HG02610 (cell line): ENCODE measurements around the gene STMND1.

Experiments
- ATAC-seq: cut with Tn5 transposase; IDR thresholded peaks from one replicate; pipeline ENCODE4 v1.9.1; 2021; ENCODE audit warnings: mild to moderate bottlenecking, moderate library complexity; ENCODE audit not compliant: unreplicated experiment

The STMND1 gene

DNA sequence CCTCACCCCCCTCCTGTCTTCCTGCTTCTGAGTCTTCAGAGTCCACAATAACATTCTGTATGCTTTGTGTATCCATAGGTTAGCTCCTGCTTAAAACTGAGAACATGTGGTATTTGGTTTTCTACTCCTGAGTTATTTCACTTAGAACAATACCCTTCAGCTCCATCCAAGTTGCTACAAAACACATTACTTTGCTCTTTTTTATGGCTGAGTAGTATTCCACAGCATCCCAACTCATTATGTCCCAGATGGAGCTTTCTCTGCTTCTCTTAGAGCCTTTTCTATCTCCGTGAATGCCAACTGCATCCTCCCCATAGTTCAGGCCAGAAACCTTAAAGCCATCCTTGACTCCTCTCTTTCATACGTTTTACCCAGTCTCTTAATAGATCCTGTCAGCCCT lies 55.8 kb downstream of the STMND1 start:
- no peak for ATAC-seq

DNA sequence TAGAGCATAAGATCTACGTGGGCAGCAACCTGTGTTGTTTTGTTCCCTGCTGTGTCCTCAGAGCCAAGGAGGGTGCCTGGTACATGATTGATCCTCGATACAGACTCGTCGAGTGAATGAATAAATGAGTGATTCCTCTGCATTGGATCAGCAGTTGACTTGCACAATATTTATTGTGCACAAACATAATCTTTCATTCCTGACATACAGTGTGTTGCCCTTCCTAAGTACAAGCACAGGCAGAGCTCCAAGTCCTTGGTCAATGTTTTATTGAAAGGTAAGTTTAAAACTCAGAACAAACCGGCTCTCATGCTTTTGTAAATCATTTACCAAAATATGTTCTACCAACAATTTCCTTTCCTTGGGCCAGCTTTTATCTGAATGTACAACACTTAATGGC lies 57.4 kb downstream of the STMND1 start:
- ATAC-seq = no peak

DNA sequence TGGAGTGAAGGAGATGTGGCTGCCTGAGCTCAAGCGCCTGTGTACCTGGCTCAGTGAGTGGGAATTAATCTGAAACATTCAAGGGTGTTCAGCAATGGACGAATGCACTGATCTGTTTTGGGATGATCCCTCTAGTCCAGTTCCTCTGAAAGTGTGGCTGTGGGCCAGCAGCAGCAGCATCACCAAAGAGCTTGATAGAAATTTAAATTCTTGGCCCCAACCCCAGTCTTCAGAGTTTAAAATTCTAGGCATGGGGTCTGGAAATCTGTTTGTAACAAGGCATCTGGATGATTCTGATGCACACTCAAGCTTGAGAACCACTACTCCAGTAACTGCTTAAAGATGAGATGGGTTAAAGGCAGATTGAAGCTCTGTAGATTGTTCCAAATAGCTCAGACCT lies 59.2 kb downstream of the STMND1 start:
- ATAC-seq = no peak

DNA sequence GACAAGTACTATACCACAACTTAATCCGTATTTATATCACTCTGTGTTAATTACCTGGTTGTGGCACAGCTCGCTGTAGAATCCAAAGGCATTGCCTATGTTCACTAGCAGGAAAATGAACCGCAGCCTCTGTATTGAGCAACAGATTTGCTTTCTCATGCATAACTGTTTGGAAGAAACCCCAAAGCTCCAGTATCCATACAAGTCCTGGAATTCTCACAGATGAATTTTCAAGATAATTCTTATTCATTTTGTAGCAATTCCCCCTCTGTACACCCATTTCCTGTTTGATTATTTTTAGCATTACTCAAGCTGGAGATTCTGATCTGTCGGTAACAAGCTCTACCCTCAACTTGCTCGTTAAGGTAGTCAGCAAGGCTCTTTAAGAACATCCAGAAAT lies 63.5 kb downstream of the STMND1 start:
- ATAC-seq = no peak

DNA sequence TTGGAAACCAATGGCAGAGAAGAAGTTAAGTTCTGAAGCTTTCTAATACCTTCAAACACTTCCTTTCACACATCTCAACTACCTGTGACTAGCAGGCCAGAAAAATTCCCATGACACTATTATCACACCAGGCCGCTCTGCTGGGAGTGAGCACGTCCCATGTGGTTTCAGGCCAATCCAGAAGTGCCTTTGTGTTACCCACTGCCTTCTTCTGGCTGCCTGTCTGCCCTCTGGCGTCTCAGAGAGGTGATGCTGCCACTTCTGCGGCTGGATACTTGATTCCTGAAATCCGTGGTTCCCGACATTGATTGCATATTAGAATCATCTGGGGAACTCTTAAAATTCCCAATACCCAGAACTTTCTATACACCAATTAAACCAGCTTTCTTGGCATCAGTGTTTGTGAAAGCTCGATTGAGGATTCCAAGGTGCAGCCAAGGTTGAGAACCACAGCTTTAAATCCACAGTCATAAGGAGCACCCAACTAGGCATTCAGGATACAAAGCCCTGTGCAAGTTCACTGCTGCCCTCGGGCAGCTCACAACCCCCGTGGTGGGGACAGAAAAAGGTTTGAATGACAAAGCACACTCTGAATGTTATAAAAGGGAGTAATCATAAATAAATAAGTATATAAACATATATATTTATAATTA lies 65.6 kb downstream of the STMND1 start:
- no peak for ATAC-seq

DNA sequence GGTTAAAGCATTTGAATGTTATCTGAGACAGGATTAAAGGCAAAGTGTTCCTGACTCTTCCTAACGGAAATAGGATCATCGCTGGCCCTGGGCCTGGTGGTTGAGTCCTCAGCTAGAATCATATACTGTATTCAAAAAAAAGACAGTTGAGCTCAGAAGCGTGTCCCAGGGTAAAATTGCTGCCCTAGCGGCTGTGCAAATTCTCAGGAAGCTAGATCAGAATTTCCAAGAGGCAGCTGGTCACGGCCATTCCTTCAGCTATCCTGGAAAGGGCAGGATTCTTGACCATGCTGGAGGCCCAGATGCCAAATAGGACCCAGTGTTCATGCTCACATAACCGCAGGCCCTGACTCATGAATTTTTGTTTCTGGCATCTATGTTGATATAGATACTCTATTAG lies 67.4 kb downstream of the STMND1 start:
- no peak for ATAC-seq

DNA sequence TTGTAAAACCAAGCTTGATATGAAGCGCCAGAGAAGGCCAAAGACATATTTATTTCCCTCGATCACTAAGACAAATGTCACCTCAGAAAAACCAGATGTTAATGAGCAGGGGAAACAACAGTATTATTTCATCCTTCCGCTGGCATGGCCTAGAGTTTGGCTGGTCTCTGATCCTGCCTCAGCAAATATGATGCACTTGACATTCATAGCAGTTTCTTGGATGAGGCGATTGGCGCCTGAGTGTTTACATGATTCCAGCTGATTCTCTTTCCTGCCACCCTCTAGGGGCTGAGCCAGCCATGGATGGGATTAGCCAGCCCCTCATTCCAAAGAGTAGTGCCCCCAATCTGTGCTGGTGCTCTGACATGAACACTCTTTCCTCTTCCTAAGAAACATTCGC lies 67.9 kb downstream of the STMND1 start:
- ATAC-seq = no peak

DNA sequence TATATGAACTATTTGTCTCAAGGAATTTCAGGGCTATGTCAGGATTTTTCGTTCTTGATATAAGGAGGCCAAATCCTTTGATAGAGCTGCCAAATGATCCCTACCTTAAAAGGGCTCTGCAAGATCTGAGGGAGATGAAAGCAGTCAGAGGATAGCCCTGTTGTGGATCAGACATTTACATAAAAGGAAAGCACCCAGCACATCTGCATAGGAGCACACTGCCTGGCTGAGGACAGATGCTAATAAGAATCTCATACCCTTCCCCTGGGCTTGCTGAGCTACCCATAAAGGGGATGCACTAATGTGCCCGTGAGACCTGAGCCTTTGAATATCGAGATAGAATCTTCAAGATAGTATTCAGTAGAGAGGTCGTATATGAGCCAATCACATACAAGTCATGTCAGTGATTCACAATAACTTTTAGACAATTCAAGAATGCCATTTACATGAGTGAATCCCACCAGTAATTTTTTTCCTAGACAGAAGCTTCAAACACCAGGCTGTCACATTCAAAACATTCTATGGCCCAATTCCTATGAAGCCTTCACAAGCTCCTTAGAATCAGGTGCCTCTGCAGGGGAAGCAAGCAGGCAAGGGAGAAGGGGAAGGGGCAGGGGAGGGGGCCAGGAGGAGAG lies 71.1 kb downstream of the STMND1 start:
- ATAC-seq = no peak

DNA sequence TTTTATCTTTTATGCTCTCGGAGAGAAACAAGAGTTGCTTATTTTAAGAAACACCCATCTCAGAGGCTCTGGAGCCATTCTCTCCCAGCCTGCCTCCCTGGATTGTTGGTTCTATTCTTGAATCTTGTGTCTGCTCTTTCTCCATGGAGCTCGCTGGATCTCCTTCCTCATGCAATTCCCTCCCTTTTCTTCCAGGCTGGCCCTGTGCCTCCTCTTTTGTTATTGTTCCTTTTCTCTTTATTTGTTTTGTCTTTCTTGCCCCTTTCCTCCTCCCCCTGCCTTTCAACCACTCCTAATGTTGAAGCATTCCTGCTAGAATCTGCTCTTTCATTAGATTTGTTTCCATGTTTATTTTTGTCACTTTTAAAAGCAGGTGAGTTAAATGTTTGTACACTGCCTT lies 76.5 kb downstream of the STMND1 start:
- ATAC-seq = no peak

DNA sequence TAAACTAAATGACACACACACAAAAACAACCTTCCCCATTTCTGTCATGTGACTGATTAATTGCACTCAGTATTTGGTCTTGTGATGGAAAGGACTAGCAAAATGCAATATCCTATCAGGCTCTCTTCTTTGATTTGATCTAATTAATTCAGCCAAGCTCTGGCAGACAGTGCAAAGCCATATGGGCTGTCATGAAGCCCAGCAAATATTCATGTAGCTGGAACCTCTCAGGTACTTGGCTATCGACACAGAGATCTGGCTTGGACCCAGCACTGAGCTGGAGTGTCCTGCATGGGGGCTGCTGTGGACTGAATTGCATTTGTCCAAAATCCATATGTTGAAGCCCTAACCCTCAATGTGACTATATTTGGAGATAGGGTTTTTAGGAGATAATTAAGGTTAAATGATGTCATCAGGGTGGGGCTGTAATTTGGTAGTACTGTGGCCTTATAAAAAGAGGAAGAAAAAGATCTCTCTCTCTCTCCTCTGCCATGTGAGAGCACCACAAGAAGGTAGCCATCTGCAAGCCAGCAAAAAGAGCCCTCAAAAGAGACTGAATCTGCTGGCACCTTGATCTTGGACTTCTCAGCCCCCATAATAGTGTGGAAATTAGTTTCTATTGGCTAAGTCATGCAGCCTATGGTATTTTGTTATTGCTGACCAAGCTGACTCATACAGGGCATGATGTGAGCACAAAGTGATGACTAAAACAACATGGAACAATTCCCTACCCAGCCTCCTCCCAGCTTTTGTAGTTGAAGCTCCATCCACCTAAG lies 77.1 kb downstream of the STMND1 start:
- no peak for ATAC-seq

DNA sequence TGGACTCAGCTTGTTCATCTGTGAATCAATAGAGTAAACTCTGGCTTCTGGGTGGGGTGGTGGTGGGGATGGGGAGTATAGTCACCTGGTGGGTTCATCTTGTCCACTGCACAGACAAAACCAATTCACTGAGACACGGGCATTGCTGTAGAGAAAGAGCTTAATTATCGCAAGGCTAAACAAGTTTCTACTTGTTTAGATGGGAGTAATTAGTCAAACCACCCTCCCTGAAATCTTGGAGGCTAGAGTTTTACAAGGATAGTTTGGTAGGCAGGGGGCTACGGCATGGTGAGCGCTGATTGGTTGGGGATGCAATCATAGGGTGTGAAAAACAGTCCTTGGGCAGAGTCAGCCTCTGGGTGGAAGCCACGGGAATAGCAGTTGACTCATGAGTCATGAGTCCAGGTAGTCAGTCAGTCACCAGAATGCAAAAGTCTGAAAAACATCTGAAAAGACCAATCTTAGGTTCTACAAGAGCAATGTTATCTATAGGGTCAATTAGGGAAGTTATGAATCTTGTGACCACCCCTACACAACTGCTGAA lies 77.8 kb downstream of the STMND1 start:
- no peak for ATAC-seq
